Measurements from ENCODE around the gene FAM156B. TPM values are rescaled to one million over a fixed set of nuclear protein-coding genes. Genes with fewer than 3 reads are reported as not detected.
"Not testable (repeated sequence)": the region's sequence is repeated elsewhere in the genome, so short reads cannot be mapped to it uniquely, and the experiment has no call there.

Gene FAM156B, protein sequence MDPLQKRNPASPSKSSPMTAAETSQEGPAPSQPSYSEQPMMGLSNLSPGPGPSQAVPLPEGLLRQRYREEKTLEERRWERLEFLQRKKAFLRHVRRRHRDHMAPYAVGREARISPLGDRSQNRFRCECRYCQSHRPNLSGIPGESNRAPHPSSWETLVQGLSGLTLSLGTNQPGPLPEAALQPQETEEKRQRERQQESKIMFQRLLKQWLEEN
- 12.4 TPM for total RNA-seq

DNA sequence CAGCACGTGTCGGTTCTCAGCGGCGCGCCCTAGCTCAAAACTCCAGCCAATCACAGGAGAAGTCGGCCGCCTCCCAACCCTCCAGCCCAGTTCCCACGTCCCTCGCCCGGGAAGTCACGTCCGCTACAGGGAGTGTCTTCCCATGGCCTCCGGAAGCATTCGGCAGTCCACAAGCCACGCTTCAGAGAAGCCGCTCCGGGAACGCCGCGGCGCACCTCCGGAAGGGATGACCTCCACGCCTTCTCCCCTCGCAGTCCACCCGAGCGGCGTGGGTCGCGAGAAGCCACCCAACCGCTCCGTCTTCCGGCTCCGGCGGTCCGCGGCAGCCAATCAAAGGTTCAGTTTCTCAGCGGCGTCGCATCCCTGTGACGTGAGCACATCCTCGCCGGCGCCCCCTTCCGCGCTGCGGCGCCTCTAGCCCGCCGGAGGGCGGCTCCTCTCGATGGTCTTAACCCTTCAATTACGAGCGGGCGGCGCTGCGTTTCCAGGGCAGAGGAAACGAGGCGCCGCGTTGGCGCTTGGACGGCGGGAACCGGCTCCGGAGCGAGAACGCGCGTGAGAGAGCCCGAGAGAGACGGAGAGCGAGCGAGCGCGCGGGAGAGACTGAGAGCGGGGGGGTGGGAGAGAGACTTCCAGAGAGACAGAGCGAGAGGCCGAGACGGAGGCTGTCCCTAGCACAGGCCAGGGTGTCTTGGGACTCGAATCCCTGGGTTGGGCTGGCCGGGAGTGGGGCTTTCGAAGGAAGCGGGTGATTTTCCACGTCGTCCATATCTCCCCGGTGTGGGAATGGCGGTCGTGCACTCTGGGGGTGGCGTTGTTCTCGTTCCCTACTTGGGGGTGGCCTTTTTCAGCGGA, at the start of gene FAM156B:
Gene FAM156B (plus strand): TSS at position 476 of the 855 bp plus-strand sequence. CDS start 9,896 bp downstream, outside the sequence.
- DNase-seq (ENCODE audit: low spot score) = not testable (repeated sequence)

DNA sequence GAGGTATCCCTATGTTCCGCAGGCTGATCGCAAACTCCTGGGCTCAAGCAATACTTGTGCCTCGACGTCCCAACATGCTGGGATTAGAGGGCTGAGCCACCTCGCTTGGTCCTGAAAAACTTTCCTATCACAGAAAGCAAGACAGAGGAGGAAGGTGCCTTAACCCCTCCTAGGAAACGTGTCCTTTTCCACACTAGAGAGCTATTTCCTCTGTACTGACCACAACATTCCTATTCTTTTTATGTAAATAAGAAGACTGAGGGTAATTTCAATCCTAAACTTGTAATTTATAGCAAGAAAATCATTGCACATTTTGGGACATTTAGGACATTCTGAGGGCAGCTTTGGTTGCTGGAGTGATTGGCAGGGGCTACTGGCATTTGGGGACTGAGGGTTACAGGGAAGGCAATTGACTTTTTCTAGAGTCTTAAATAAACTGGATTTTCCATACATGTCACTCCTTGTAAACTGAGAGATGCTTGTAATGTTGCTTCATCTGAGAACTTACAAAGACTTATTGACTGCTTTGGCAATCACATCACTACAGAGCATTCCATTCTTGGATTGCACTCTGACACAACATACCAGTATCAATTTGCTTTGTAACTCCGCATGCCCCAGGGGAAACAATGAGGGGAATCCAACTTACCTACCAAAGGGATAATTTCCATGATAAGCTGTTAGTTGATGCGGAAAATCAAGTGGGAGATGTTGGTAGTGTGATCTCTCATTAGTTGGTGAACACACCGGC, 44.8 kb upstream of the FAM156B start:
- no peak for DNase-seq (ENCODE audit: low spot score)

DNA sequence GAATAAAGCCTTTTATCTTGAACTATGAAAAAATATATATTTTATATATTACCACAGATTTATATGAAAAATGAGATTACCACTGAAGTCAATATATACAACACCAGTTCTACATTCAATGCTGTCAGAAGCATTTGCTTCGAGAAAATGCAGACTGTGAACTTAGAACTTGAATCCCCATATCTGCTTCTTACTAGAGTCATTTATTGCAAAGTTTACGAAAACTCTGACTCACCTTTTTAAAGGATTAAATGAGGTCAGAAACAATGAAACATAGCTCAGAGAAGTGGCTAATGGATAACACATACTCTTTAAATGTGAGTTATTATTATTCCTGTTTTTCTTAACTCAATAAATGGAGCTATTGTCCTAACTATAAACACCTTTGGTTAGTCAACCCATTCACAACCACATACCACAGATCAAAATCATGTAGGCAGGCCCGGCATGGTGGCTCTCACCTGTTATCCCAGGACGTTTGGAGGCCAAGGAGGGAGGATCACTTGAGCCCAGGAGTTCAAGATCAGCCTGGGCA, 40.1 kb upstream of the FAM156B start:
- not testable (repeated sequence) for DNase-seq (ENCODE audit: low spot score)

DNA sequence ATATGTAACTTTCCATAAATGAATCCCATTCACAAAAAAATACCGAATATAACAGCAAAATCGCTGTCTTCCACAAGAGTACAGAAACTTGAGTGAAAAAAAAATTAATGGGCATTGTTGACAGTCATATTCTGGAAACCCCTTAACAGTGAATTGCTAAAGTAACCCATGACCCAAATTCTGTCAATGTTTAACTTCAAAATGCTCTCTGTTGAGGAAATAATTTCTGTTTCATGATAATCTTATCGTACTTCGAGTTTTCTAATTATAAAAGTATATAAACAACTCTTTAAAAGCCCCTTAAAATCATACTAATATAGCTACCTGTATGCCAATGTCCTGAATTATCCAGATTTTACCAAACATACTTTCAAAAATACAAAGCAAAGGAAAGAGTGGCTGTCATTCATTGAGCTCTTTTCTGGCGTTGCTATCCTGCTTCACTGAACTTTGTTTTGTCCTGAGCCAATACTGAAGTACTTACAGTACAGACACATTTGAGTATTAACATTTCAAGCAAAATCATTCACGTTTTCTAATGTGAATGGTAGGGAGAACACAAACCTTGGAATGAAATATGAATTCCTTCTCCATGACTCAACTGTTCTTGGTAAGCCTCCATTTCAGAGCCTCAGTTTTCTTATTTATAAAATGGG, 31.7 kb upstream of the FAM156B start:
- no peak for DNase-seq (ENCODE audit: low spot score)

DNA sequence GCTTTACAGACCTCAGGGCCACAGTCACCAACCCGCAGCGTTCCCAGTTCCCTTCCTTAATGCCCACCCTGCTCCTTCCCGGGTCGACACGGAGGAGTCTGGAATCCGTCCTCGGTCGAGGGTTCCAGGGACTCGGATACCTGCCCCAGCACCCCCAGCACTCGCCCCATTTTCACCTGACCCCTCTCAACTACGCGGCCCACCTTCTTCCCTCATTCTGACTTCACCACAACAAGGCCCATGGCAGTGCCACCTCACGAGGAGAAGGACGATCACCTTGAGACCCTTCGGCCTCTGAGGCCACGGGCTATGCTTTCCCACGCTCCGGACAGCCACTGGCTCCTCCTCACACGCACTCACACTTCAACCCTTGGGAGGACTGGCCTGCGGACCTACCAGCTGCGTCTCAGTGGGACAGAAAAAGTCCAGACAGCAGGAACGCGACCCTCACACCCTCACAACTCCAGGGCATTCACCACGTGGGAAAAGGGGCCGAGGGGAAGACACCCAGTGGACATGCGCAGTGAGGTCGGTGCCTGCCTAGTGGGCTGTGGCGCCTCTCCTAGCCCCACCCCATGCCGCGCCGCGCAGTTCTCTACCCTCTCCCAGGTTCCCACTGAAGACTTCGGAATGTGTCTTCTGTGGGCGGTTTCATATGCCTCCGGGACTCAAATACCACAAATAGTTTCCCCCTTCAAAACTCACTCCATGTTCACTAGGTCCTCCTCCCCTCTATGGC, 29.4 kb upstream of the FAM156B start, which contains the start of gene XAGE3:
Gene XAGE3 (minus strand): TSS at position 474 of the 739 bp plus-strand sequence. CDS start 950 bp downstream, outside the sequence.
- DNase-seq (ENCODE audit: low spot score) = no peak

DNA sequence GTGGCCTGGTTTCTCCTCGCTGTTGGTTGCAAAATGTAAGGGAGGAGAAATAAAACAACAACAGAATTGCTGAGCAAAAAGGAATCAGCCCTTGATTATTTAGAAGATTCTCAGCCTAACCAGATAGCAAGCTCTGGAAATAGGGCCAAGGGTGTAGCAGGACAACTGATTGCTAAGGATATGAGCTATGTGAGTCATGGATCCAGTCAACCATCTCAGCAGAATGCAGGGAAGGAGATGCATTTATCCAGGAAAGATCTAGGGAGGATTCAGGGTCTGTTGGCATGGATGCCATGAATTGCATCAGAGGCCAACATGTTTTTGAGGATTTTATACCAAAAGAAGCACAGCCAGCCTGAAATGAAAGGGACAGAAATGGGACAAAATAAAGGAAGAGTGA, 27.1 kb upstream of the FAM156B start:
- DNase-seq (ENCODE audit: low spot score) = no peak

DNA sequence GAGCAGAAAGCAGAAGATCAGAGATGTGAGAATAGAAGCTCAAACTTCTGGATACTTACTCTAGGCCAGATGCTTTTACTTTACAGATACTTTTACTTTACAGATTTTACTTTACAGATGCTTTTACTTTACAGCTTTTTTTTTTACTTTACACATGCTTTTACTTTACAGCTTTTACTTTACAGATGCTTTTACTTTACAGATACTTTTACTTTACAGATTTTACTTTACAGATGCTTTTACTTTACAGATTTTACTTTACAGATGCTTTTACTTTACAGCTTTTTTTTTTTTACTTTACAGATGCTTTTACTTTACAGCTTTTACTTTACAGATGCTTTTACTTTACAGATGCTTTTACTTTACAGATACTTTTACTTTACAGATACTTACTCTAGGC, 23.3 kb upstream of the FAM156B start:
- not testable (repeated sequence) for DNase-seq (ENCODE audit: low spot score)

DNA sequence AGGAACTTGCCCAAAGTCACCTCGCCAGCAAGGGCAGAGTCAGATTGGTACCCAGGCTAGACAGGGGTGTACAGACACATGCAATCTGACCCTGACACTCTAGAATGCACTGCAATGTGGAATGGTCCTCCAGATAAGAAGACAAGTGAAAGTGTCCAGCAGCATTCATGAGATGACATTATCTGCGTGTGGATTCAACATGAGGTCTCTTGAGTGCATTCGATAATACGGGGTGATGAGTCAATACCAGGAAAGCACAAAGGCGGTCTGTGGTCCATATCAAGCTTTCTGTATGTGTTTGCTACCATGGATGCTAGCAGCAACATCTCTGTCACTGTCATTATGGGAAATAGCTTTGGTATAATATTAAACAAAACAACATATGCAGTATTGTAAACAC, 22.5 kb upstream of the FAM156B start:
- no peak for DNase-seq (ENCODE audit: low spot score)

DNA sequence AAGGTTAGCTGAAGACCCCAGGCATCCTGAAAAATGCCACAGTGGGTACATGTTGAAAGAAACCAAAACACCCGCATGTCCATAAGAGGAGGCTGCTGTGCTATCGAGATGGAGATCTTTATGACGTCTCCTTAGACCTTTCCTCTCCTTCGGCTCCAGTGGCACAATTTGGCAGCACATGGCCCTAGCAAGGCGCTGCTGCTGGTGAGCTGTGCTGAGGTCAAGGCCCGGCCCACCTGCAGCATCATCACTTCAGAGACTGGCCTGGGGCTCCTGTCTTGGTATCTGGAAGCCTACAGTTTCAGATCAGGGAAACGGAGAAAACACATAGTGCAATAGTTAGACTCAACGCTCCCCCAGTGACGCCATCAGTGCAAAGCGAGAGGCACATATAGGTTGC, 21.7 kb upstream of the FAM156B start:
- not testable (repeated sequence) for DNase-seq (ENCODE audit: low spot score)

DNA sequence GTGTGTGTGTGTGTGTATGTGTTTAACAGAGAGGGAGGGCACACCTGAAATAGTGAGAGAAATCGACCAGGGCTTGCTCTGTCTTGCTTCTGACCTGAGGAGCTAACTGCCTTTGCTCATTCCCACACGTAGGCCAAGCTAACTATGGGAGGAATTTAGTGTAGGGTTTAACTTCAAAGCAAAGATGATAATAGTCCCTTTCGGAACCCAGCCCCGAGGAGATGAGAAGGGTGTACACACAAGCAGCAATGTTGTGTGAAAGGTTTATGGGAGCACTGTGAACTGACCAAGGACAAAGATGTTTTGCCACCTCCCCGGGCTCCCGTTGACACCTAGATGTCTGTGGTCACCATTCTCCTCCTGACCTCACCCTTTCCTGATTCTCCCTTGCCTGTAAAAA, 20.7 kb upstream of the FAM156B start:
- not testable (repeated sequence) for DNase-seq (ENCODE audit: low spot score)

DNA sequence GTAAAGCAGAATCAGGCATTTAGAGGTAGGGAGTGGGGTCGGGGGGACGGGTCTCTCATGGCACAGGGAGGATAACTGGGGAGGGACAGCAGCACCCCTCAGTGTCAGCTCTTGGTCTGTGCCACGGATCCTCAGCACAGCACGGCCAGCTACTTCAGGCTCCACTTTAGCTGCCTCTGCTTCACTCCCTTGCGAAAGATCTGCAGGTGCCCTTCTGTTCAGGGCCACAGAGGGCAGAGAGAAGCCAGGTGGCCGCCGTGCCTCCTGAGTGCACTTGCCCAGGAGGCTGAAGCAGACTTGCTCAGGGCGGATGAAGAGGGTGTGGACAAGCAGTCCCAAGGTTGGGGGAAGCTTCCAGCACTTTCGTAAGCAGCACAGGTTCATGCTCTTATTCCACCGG, 9.7 kb upstream of the FAM156B start:
- not testable (repeated sequence) for DNase-seq (ENCODE audit: low spot score)

DNA sequence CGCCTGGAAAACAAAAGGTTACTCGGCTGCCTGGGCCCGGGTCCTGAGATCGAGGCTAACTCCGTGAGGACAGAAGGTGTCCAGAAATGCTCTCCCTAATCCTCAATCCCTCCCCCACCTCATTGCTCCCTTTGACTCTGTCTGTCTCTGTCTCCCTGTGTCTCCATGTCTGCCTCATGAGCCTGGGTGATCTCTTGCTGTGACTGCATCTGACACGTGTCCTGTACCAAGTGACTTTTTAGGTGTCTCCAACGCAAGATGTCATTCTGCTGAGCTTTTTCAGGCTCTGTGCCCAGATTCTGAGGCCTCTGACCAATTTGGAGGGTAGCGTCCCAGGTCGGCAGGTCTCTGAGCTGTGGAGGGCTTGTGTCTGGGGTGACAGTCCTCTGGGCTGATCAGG, 9.0 kb upstream of the FAM156B start:
- not testable (repeated sequence) for DNase-seq (ENCODE audit: low spot score)

DNA sequence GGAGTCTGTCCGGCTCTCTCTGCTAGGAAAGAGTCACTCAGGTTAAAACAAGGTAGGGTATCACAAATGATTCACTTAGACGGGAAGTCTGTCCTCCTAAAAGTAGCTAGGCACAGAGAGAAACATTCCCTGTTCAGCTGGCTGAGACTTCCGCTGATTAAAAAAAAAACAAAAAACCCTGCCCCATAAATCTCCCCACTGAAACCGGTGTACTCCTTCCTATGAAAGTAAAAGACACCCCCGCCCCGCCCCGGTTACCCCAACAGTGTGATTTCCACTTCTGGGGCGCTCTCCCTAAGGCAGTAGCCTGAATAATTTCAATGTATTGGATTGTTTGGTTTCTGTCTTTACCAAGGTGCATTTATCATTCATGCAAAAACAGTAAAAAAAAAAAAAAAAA, 692 bp upstream of the FAM156B start:
- not testable (repeated sequence) for DNase-seq (ENCODE audit: low spot score)

DNA sequence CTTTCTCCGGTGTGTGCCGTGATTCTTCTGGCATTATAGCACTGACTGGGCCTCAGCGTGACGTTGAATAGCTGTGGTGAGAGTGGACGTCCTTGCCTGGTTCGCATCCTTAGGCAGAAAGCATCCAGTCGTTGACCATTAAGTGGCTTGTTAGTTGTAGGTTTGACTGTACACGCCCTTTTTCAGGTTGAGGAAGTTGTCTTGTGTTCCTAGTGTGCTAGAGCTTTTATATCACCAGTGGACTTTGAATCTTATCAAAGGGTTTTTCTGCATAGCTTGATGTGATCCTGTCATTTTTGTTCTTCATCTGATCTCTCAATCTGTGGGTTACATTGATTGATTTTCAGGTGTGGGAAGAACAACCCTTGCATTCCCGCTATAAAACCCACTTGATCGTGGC, 8.4 kb downstream of the FAM156B start:
- DNase-seq (ENCODE audit: low spot score) = not testable (repeated sequence)

DNA sequence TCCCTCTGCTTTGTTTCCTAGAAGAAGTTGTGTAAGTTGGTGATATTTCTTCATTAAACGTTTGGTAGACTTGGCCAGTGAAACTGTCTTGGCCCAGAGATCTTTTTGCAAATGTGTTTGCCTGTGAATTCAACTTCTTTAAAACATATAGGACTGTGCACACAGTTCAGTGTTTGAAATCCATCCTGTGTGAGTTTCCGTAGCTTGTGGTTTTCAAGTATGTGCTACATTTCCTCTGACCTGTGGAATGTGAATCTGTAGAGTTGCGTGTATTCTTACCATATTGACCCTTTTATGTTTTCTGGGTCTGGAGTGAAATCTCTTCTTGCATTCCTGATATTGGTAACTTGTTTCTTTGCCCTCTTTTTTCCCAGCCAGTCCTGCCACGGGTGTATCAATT, 8.9 kb downstream of the FAM156B start:
- not testable (repeated sequence) for DNase-seq (ENCODE audit: low spot score)

DNA sequence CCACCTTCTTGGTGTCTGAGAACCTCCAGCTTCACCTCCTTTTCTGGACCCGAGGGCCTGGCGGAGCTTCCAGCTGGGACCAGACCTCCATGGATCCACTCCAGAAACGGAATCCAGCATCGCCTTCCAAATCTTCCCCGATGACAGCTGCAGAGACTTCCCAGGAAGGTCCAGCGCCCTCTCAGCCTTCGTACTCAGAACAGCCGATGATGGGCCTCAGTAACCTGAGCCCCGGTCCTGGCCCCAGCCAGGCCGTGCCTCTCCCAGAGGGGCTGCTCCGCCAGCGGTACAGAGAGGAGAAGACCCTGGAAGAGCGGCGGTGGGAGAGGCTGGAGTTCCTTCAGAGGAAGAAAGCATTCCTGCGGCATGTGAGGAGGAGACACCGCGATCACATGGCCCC, 10.0 kb downstream of the FAM156B start:
- not testable (repeated sequence) for DNase-seq (ENCODE audit: low spot score)

DNA sequence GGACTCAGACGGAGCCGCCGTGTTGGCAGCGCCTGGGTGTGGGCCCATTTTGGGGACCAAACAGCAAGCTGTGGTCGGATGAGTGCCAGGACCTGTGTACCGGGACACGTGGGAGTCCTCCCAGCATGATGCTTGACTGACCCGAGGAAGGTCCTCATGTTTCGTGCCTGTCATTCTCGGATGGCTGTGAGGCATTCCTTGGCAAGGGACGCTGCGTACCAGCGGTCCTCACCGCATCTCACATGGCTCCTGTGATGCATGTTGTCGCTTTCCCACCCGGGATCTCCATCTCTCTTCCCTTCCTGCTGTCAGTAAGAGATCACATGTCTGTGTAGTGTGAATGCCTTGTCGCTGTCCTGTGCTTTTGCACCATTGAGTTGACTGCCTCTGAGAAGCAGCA, 10.8 kb downstream of the FAM156B start:
- DNase-seq (ENCODE audit: low spot score) = not testable (repeated sequence)

DNA sequence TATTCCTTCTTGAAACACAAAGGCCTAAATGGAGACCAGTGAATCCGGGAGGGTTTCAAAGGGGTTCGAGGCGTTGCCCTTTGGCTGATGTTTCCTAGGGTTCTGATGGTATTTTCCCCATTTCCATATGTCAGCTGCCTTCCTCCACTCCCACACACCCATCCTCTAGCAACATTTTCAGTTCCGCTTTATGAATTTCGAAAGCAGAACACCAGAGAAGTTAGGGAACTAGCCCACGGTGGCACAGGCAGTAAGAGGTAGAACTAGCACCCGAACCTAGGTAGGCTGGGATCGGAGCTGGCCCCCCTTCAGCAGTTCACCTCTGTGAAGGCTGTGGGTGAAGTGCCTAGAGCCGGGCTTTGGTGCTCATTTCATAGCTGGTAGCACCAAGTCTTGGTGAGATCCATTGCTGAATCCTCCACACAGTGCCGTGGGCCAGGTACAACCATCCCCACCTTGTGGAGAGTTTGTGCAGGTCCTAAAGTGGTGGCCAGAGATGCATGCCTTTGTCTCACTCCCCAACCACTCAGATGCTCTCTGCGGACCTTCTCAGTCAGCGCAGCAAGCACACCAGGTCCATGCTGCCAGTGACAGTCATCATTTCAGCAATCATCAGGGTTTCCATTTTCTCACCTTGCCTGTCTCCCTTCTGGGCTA, 12.3 kb downstream of the FAM156B start:
- DNase-seq (ENCODE audit: low spot score) = not testable (repeated sequence)

DNA sequence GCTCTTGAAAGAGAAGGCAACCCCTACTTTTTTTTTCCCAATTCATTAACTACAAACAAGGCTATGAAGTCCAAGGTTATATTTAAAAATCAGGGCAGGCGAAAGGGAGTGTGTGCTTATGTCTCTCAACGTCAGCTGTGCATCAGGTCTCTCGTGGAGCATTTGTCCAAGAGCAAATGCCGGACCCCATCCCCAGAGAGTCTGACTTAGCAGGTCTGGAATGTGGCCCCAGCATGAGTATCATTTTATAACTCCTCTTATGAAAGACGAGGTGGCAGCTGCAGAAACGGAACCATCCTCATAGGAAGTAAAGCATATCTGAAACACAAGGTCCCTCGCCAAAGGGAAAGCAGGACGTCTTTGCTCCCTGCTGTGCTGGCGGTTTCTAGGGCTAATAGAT, 16.6 kb downstream of the FAM156B start:
- not testable (repeated sequence) for DNase-seq (ENCODE audit: low spot score)

DNA sequence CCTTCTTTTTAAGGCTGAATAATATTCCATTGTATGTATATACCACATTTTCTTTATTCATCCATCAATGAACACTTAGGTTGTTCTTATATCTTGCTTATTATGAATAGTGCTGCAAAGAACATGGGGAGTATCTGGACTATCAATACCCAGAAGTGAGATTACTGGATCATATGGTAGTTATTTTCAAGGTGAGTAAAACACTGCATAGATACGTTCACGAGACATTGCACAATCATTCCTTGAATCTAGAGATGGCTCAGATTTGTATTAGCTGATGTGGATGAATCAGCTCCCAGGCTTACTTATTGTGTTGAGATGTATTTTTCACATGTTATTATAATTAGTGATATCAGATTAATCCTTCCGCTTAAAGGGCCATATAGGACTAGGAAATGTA, 17.6 kb downstream of the FAM156B start:
- DNase-seq (ENCODE audit: low spot score) = not testable (repeated sequence)

Measured in mucosa of gallbladder (tissue), 1 donor.